GM18511 (cell line): ENCODE results near the gene RBBP8NL.

Source experiments
- ATAC-seq: cut with Tn5 transposase; IDR thresholded peaks from one replicate; pipeline ENCODE4 v1.9.1; 2021; ENCODE audit warnings: mild to moderate bottlenecking, moderate library complexity; ENCODE audit not compliant: unreplicated experiment

The RBBP8NL gene, protein sequence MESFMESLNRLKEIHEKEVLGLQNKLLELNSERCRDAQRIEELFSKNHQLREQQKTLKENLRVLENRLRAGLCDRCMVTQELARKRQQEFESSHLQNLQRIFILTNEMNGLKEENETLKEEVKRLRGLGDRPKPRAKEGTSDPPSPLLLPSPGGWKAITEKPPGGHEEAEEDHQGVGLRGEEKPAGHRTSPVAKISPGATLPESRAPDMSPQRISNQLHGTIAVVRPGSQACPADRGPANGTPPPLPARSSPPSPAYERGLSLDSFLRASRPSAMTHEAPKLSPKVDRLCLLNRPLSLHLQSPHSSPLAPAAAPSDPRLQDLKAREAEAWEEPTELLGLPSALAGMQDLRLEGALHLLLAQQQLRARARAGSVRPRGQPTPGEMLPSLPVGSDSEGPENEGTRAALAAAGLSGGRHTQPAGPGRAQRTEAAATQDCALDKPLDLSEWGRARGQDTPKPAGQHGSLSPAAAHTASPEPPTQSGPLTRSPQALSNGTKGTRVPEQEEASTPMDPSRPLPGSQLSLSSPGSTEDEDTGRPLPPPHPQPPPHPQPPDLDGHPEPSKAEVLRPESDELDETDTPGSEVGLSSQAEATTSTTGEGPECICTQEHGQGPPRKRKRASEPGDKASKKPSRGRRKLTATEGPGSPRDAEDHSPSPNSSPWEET

GRCh38 chr20:62427172-62428001 lies at the start of gene RBBP8NL:
Gene RBBP8NL (minus strand): TSS chr20:62427539. CDS start chr20:62419647, 7,892 bp downstream.
- no peak for ATAC-seq

GRCh38 chr20:62476056-62476838 lies 48.9 kb upstream of the RBBP8NL start:
- ATAC-seq, result no peak

GRCh38 chr20:62475772-62476055 lies 48.4 kb upstream of the RBBP8NL start, which contains the start of gene GATA5:
Gene GATA5 (minus strand): TSS chr20:62475995. CDS start chr20:62475521, 474 bp downstream.
- no peak for ATAC-seq

- no peak for ATAC-seq
Measured at GRCh38 chr20:62475027-62475771, 47.9 kb upstream of the RBBP8NL start.

GRCh38 chr20:62474604-62475026 lies 47.3 kb upstream of the RBBP8NL start:
- no peak for ATAC-seq

GRCh38 chr20:62473717-62474603 lies 46.6 kb upstream of the RBBP8NL start:
- ATAC-seq, result no peak

GRCh38 chr20:62472941-62473585 lies 45.7 kb upstream of the RBBP8NL start:
- no peak for ATAC-seq

GRCh38 chr20:62472138-62472940 lies 45.0 kb upstream of the RBBP8NL start:
- ATAC-seq, result no peak

- no peak for ATAC-seq
Measured at GRCh38 chr20:62470459-62470858, 43.1 kb upstream of the RBBP8NL start.

DNA sequence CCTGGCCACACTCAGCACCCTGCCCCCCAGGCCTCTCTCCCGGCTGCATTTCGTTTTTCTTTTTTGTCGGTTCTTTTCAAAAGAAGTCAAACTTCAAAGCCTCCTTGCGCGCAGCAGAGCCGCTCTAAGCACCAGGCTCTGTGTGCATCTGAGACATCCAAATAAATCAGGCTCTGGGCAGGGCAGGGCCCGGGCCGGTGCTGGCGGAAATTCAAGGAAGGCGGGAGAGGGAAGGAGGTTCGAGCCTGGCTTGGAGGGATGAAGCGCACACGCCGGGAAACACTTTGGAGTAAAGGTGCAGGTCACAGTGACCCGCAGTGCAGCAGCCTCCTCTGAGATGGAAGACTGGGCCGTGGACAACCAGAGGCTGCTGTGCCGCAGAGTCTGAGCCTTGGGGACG lies 42.7 kb upstream of the RBBP8NL start:
- ATAC-seq, result no peak

DNA sequence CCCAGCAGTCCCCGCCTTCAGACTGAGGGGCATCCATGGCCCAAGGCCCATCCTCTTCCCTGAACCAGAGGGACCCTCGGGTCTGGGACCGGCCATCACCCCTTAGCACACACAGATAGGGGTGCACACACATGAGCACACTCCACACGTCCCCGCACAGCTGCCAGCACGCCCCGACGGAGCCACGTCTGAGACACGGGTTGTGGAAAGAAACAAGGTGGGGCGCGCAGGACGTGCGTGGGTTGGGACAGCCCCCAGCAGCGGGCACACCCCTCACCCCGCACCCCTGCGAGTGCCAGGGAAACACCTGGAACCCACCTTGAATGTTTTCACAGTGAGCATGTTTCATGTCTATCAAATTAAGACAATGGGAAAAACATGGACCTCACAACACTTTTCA lies 42.0 kb upstream of the RBBP8NL start:
- ATAC-seq, result no peak

GRCh38 chr20:62466806-62467537 lies 39.6 kb upstream of the RBBP8NL start:
- no peak for ATAC-seq

GRCh38 chr20:62466072-62466760 lies 38.9 kb upstream of the RBBP8NL start:
- no peak for ATAC-seq

DNA sequence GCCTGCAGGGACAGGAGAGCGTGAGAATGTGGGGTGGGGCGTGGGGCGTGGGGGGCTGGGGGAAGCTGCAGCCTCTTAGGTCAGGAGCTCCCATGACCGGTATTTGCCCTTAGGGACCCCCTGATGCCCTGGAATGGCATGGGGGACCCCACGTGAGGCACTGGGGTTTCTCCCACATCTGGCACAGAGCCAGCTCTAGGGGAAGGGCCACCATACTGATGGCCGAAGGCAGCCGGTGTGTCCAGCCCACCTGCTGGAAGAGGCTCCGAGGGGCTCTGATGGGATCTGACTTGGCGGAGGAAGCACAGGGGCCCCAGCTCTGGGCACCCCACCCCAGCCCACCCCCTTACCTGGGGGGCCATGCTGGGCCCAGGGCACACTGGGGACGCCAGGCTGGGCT lies 37.7 kb upstream of the RBBP8NL start:
- ATAC-seq, result no peak

GRCh38 chr20:62464425-62464770 lies 37.1 kb upstream of the RBBP8NL start:
- ATAC-seq, result no peak

DNA sequence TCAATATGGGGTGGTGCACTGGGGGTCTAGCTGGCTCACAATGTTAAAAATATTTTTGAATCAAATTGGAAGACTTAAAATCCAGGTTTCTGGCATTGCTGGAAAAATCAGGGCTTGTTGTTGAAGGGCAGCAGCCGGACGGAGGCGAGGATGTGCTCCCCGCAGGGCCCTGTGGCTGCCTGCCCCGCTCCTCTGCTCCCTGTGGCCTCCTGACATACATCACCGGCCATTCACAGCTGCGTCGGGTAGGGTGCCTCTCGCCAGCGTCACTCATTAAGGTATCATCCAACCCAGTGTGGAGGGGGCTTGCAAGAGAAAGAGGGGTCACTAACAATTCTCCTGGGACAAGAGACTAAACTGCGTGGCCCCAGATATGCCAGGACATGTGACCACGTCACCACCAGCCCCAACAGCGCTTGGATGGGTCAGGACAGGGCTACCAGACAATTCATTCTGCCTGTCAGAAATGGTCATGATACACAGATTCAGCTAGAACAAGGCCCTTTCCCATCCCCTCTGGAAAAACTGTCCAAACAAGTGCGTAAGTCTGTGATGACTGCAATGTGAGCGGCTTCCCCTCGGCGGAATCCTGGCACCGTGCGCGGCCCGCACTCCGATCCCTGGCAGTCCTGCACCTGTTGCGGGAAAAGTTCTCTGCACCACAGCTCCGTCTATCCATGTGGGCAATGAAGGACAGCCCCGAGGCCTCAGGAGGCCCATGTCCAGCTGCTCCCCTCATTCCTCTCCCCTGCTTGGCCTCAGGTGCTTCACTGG lies 36.5 kb upstream of the RBBP8NL start:
- ATAC-seq, result no peak
